HG03521 (cell line): ENCODE data around the gene RELA.

Source experiments
- ATAC-seq: cut with Tn5 transposase; IDR thresholded peaks from one replicate; pipeline ENCODE4 v1.9.1; 2021; ENCODE audit warnings: mild to moderate bottlenecking, moderate library complexity; ENCODE audit not compliant: unreplicated experiment

The RELA gene

GRCh38 chr11:65615229-65615949 is 47.3 kb downstream of the RELA start, which contains the start of gene PCNX3:
PCNX3 (plus strand) TSS chr11:65615776; CDS start chr11:65616312, 536 bp downstream.
- ATAC-seq, result peak; percentile 82

GRCh38 chr11:65613091-65613928 is 49.4 kb downstream of the RELA start:
- ATAC-seq, result no peak

GRCh38 chr11:65612691-65613090 is 50.0 kb downstream of the RELA start:
- no peak for ATAC-seq

DNA sequence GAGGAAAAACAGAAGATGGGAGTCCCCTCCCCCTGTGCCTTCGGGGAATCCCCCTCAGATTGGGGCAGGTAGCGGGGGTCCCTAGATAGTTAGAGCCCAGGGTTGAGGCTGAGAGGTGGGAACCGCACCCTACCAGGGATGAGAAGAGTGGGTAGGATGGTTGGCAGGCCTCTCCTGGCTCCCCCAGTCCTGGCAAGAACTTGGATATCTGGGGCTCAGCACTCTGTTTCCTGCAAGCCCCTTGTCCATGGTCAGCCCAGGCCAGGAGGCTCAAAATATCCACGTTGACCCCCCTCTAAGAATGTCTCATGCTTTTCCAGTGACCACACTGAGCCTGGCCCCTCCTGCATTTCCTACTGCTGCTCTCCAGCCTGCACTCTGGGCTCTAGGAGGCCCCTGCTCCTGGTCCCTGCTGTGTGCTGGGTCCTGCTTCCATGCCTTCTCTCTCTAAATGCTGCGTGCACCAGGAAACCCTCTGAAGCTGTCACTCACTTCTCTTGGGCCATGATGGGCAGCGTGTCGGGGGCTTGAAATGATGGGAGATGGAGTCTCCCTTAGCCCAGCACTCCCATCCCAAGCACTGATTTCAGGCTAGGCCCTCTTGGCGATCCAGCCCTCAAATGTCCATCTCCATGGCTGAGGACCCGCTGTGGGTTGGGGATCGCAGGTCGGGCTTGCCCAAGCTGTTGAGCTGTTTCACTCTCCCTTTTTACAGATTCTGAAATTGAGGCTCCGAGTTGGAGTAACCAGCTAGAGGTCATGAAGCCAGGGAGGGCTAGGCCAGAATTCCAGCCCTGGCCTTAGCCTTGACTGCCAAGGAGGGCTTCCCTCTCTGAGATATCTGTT is 50.7 kb downstream of the RELA start:
- ATAC-seq, result no peak

DNA sequence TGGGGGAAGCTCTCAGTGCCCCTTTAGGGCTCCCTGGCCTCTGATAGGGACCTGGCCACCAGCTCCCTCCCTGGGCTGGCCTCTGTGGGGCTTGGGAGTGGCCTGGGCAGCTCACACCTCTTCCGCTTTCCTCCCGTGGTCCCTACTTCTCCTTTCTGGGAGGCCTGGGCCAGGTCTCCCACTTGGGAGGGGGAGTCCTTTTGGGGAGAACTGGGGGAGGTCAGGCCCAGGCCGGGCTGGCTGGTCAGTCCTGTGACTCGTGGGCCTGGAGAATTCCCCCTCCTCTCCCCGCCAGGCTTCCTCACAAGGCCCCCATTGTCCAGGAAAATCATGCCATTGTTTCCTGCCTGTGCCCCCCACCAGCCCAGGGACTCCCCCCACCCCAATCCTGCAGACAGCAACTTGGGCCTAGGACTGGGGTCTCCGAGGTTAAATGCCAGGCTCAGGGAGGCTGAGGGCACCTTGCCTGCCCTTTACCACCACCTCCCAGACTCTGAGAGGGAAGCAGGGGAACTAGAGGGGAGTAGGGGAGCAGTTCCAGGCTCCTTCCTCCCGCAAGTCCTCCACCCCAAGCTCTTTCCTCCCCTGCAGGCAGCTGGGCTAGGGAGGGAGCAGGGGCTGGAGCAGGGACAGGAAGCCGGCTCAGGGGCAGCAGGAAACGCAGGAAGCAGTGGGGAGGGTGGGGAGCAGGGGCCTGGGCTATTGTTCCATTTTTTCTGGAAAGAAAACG is 51.5 kb downstream of the RELA start:
- no peak for ATAC-seq

GRCh38 chr11:65610404-65610803 is 52.3 kb downstream of the RELA start:
- no peak for ATAC-seq

DNA sequence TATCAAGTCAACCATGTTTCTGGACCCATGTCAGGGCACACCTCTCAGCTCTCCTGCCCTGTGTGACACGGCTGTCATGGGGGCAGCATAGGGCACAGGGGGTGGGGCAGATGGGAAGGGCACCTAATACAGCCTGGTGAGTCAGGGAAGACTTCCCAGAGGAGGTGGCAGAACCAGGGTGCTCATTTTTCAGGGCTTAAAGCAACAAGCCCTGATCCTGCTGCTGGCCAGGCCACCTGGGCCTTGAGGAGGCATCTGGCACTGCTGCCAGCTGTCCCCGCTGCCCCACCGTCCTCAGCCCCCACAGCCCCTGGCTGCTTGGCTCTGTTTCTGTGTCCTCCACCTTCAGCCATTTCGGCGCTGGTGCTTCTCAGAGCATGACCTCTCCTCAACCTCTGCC is 53.1 kb downstream of the RELA start:
- no peak for ATAC-seq

DNA sequence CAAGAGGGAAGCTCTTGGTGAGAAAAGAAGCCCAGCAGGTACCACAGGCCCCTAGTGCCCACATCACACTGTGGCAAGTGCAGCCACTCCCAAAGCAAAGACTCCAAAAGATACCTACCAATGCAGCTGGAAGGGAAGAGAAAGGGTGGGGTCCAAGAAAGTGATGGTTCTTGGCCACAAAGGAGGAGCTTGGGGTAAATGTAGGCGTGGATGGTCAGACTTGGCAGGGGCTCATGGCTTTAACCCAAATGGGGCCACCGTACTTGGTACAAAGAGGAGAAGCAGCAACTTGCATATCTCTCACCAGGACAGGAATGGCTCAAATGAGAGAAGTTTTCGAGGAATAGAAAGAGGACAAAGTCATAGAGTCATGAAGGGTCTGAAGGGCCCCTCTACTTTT is 53.5 kb downstream of the RELA start:
- ATAC-seq, result no peak

- no peak for ATAC-seq
Measured at GRCh38 chr11:65607614-65608426, 54.9 kb downstream of the RELA start.

DNA sequence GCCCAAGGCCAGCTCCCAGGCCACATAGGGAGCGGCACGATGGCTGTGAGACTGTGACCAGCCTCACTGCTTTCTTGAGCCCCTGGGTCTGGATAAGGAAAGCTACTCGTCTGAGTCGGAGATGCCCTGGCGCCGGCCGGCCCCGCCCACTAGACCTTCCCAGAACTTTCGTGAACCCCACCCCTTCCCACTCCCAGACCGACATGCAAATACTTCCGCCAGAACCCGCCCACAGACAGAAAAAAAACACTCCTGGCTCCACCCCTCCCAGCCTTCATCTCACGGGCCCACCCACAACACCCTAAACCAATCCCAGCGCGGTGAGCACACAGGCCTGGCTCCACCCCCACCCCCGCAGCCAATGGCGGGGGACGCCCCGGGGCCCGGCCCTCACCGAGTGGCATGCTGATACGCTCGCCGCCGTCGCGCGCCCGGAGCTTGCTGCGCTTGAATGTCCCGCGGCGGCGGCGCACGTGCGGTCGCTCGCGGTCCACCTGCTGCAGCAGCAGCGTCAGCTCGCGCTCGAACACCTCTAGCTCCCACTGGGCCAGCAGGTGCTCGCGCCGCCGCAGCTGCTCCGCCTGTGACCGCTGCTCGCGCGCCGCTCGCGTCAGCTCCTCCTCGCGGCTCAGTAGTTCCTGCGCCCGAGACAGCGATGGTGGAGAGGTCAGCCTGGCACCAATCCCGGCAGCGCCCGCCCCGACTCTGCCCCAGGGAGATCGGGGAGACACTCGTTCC is 55.7 kb downstream of the RELA start:
- ATAC-seq, result no peak

GRCh38 chr11:65604258-65604657 is 58.5 kb downstream of the RELA start:
- no peak for ATAC-seq
